Hematopoietic multipotent progenitor cell treated with erythropoietin and hydrocortisone succinate and interleukin-3 and kit ligand, for 8 days (in vitro differentiated cells): ENCODE data around the gene KLHDC10.
"Not testable (repeated sequence)": the region's sequence is repeated elsewhere in the genome, so short reads cannot be mapped to it uniquely, and the experiment has no call there.

Source experiments
- DNase-seq: peaks from one replicate; pipeline ENCODE4 v3.0.0-alpha.2; 2015

Gene KLHDC10

GRCh38 chr7:130118801-130119200 is 48.5 kb downstream of the KLHDC10 start:
- DNase-seq = no peak

GRCh38 chr7:130123501-130123900 is 53.2 kb downstream of the KLHDC10 start:
- DNase-seq = no peak

GRCh38 chr7:130124711-130125110 is 54.4 kb downstream of the KLHDC10 start:
- no peak for DNase-seq

GRCh38 chr7:130126840-130127239 is 56.5 kb downstream of the KLHDC10 start:
- DNase-seq = not testable (repeated sequence)

GRCh38 chr7:130127404-130127803 is 57.1 kb downstream of the KLHDC10 start:
- no peak for DNase-seq

- no peak for DNase-seq
Observed at GRCh38 chr7:130127821-130128317, 57.5 kb downstream of the KLHDC10 start.

- DNase-seq = no peak
Observed at GRCh38 chr7:130129011-130129411, 58.7 kb downstream of the KLHDC10 start.

- DNase-seq = no peak
Observed at GRCh38 chr7:130131191-130131834, 61.0 kb downstream of the KLHDC10 start.

- peak; percentile 45 for DNase-seq
Observed at GRCh38 chr7:130131964-130132875, 61.9 kb downstream of the KLHDC10 start.

- DNase-seq = no peak
Observed at GRCh38 chr7:130133029-130133782, 62.9 kb downstream of the KLHDC10 start.

- DNase-seq = no peak
Observed at GRCh38 chr7:130134106-130134636, 63.8 kb downstream of the KLHDC10 start.

- no peak for DNase-seq
Observed at GRCh38 chr7:130134726-130135125, 64.4 kb downstream of the KLHDC10 start.

GRCh38 chr7:130135208-130136205 is 65.2 kb downstream of the KLHDC10 start:
- peak; percentile 84 for DNase-seq

- peak; percentile 32 for DNase-seq
Observed at GRCh38 chr7:130136579-130137167, 66.3 kb downstream of the KLHDC10 start.

- DNase-seq = no peak
Observed at GRCh38 chr7:130137207-130137606, 66.9 kb downstream of the KLHDC10 start.

- no peak for DNase-seq
Observed at GRCh38 chr7:130139193-130139960, 69.0 kb downstream of the KLHDC10 start.

- no peak for DNase-seq
Observed at GRCh38 chr7:130140551-130141160, 70.3 kb downstream of the KLHDC10 start.

GRCh38 chr7:130141161-130141883 is 71.0 kb downstream of the KLHDC10 start:
- DNase-seq = peak; percentile 77
